GM19455 (cell line): ENCODE results near the gene ABHD4.
"Not testable (repeated sequence)": the region's sequence is repeated elsewhere in the genome, so short reads cannot be mapped to it uniquely, and the experiment has no call there.

Experiments
- ATAC-seq: cut with Tn5 transposase; IDR thresholded peaks from one replicate; pipeline ENCODE4 v1.9.1; 2021; ENCODE audit not compliant: unreplicated experiment

ABHD4 gene

DNA sequence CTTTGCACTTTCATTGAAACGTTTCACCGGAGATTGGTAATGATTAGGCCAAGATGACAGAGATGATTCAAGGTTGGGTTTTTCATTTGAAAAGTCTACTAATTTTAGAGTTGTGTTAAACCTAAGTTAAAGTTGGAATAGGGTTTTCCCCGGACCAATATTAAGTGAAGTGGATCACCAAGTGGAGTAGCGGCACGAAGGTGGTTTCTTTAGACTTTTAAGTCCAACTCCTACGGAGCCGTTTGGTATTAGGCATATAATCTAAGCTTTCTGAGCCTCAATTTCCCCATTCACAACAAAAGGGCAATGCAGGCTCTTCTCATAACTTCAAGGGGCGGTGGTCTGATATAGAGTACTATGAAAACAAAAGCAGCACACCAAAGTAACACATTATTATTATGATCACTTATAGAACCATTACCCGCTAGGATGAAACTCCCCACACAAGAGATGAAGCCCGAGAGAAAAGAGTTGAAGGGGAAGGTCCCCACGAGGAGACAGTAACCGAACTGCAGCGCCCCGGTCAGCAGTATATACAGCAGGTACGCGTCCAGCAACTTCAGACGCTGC, 9.5 kb upstream of the ABHD4 start:
- ATAC-seq = no peak

DNA sequence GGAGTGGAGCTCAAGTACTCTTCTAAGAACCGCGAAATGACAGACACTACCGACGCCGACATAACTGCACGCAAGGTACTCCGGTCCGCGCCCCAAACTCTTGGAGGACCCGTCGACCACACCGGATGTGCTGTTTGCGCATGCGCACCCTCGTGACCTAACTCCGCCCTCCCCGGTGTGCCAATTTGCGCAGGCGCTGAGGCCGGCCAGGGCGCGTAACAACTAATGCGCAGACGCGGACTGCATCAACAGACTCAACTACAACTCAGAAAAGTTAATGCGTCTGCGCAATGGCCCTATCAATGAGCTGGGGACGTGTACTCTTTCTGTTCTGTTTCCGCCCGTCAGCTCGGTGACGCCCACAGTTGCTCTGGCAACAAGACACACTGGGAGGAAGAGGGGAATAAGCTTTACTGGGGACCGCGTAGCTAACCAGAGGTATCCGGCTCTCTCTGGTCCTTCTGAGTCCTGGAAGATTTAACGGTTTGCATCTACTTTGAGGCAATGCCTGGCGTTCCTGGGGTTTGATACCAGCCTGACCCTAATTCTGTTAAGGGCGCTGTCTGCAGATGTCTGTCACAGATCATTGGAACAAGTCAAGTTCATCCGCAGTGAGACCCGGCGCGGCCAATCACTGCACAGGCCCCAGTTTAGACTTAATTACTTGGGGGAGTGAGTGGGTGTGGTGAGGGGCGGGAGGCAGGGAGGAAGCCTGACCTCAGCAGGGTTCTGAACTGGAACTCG, 8.8 kb upstream of the ABHD4 start, which contains the start of gene DAD1:
Gene DAD1, minus strand, starts transcription at position 129 of the 744 bp plus-strand sequence. Its CDS starts 67 bp downstream, at position 62.
- peak; percentile 93 for ATAC-seq

DNA sequence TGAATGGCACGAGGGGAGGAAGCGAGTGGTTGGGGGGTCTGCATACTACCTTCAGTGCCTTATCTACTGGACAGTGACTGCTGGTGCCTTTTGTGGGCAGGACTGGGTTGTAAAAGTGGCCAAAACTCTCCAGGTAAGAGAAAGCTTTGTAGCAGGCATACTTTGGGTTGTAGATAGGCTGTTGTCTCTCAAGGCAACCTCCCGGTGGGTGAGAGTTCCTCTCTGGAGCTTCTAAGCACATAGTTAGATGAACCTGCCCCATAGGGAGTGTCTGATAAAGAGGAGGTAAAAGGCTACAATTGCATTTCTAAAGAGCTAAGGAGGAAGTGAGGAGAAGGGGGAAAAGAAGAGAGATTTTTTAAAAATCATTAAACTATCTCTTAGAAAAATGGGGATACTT, 4.9 kb upstream of the ABHD4 start:
- ATAC-seq = no peak

DNA sequence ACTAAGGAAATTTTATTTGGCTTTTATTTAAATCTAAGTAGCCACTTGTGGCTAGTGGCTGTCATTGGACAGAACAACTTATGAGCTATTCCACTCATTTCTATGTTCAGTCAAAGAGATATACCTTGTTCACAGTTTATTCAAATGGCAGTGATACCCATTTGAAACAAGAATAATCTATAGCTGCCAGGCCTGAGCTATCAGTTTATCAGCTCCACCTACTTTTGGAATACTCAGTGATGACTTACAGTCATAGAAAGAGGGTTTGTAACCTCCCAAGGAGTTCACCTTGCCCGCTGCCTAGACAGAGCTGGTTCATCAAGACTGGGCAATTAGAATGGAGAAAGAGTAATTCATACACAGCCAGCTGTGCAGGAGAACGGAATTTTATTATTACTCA, 4.5 kb upstream of the ABHD4 start:
- no peak for ATAC-seq

DNA sequence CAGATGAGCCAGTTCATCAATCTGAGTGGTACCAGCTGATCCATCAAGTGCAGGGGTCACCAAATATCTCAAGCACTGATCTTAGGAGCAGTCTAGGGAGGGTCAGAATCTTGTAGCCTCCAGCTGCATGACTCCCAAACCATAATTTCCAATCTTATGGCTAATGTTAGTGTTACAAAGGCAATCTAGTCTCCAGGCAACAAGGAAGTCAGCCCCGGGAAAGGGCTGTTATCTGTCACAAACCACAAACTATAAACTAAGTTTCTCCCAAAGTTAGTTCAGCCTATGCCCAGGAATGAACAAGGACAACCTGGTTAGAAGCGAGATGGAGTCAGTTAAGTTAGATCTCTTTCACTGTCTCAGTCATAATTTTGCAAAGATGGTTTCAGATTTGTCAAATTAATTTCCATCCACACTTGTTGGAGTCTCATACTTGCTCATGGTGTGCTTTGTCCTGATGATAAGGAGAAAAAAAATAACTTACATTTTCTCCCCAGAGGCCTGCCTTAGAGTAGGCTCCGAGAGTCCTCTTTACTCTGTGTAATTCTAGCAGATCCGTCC, 3.9 kb upstream of the ABHD4 start:
- ATAC-seq = no peak

DNA sequence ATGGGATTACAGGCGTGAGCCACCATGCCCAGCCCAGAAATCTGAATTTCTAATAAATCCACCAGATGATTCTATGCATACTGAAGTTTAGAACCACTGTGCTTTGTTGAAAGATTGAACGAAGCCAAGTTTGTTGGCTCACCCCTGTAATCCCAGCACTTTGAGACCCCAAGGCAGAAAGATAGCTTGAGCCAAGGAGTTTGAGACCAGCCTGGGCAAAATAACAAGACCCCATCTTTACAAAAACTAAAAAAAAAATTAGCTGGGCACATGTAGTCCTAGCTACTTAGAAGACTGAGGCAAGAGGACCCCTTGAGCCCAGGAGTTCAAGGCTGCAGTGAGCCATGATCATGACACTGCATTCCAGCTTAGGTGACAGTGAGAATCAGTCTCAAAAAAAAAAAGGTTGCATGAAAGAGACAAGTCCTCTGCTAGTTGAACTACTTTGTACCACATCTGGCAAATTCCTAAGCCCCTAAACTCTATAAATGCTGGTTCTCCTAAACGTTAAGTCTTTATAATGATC, 1.7 kb upstream of the ABHD4 start:
- ATAC-seq = no peak

DNA sequence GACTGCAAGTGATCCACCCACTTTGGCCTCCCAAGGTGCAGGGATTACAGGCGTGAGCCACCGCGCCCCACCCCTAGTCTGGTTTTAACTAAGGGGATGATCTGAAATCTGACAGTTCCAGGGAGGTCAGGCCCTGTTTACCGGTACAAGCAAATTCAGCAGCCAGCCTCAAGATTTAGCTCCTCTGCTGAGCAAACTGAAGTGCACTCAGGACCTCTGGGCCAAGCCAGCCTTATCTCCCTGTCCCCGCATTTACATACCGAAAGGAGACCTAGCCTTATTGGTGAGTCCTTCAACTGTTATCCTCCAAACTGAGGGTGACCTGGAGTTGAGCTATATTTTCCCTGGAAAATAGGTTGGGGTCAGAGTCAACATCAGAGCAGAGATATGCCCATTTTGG, 835 bp upstream of the ABHD4 start:
- ATAC-seq = no peak

DNA sequence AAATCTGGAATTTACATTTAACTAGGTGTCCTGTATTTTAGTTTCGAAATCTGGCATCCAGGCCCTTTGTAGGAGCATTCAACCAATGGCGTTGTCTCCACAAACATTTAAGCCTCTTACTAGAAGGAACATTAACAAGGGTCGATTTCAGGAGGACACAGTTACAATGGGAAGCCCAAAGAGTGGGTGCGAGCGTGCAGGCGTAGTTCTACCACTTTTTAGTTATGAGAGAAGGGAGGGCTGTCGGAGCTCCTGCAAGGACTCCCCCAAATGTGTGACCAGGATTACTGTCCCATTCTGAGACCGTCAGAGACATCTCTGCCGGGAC, 365 bp upstream of the ABHD4 start:
- ATAC-seq = peak; percentile 36

DNA sequence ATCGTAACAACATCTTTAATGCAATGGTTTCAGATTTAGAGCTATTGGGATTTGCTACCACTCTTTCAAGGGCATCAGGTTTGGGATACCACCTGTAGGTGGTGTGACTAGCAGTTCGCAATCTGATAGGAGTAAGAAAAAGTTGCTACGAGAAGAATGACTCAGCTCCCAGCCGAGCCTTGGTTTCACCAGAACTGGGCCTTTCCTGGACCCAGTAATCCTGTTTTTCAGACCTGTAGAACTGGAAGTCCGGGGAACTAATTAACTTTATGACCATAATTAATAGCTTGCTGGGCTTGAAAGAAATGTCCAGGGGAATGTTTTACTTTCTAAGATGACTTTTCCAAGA, 770 bp downstream of the ABHD4 start:
- no peak for ATAC-seq

DNA sequence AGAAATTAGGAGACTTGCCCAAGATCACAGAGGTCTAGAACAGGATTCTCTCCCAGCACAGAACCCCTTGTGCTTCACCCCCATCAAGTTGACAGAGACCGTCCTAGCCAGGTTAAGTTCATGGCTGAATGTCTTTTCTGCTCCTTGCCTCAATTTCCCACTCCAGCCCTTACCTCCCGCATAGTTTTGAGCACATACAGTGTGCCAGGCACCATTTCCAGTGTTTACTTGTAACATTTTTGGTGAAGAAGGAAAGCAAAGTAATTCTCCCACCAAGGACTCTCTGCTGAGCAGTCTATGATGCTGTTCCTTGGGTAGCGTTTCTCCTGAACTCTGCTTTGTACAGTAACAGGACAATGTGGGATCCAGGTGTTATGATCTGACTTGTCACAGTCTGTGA, 1.2 kb downstream of the ABHD4 start:
- no peak for ATAC-seq

DNA sequence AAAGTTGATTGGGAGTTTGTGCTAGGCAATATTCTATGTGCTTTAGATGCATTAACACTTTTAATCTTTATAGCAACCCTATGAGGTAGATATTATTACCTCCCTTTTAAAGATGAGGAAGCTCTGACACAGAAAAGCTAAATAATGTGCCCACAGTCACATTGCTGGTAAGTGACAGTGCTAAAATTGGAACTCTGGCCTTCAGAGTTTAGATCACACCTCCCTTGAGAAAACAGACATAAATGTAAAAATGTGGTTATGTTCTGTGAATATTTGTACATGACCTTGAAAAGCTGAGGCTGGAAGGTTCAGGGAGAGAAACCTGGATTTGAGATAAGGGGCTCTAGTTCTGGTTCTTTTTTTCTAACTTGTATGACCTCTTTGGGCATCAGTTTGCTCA, 1.9 kb downstream of the ABHD4 start:
- no peak for ATAC-seq

DNA sequence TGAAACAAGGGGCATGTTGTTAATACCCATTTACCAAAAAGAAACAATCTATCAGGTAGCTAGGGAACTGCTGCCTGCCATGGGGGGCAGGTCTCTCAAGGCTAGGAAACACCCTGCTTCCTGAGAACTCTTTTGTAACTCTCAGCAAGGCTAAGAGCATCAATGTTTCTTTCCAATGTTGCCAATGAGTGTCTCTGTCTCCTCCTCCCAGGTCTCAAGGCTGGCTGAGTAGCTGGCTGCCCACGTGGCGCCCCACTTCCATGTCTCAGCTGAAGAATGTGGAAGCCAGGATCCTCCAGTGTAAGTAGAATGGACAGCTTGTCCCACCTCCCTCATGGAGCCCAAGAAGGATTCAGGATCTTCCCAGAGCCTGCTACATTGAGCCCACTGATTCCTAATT, 3.4 kb downstream of the ABHD4 start:
- no peak for ATAC-seq

DNA sequence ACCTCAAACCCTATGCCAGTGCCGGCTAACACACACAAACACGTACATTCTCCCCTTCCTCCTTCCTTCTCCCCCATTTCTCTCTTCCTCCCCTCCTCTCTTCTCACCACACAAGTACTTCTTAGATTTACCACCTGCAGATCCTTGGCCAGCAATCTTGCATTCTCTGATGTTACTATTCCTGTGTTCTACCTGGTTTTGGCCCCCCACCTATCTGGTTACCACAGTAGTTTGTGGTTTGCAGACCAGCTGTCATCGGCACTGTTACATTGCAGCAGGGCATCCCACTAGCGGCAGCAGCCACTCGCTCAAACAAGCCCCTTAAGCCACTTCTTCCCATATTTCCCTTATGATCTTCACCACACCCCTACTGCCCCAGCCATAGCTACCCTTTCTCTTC, 3.9 kb downstream of the ABHD4 start:
- no peak for ATAC-seq

DNA sequence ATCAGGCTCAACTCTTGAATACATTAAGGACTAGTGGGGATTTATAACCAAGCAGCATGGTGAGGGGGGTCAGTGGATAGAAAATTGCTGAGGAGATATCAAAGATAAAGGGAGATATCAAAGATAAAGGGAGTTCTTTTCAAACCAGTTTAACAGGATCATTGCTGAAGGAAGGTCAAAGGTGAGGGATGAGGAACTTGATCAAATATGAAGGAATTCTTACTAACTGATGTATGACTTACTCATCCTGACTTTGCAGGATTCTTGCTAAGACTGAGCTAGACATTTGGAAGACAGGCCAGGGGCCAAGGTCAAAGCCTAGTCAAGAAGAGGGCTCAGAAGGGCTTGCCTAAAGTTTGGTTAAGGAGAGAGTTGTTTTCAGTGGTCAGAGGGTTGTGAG, 4.8 kb downstream of the ABHD4 start:
- ATAC-seq = no peak

DNA sequence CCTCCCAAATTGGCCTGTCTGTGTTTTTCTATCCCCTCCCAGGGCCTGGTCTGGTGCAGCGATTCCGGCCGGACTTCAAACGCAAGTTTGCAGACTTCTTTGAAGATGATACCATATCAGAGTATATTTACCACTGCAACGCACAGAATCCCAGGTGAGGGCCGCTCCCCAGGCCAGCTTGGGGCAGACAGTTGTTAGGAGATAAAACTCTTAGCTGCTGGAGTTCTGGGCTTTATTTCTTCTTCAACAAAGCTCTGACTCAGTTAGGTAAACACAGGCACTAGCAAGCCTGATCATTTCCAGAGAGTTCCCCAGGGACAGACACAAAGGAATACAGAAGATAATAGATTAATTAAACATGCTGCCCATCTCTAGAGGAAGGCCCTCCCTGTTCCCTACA, 8.3 kb downstream of the ABHD4 start:
- no peak for ATAC-seq

DNA sequence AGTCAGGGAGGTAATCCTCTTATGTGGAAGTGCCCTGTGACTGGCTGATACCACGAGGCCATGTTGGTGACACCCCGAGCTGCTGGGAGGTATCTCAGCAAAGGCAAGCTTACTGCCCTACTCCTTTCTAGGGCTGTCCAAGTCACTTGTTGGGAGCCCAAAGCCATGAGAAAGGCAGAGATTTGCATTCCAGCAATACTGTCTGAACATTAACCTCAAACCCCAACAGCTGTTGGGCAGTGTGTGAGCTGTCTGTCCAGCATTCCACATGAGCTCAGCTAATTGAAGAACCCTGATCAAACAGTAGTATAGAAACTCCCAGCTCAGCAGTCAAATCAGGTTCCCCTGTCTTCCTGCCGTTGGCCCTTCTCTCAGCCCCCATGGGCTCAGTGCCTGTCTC, 9.2 kb downstream of the ABHD4 start:
- ATAC-seq = no peak

DNA sequence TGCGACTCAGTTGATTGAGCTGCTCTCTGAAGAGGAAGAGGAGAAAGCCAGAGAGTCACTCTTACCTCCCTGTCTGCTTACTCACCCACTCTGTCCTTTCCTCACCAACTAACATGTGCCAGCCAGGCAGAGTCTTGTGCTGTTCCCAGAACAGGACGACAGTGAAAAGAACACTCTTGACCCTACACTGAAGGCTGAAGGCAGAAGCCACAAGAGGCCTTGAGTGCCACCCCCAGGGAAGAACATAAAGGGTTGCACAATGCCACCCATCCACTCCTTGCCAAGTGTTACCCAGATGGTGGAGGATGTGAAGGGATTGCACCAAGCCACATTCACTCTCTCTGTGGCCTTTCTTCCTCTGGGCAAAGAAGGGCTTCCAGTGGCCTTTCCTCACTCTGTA, 12.8 kb downstream of the ABHD4 start:
- ATAC-seq = no peak

DNA sequence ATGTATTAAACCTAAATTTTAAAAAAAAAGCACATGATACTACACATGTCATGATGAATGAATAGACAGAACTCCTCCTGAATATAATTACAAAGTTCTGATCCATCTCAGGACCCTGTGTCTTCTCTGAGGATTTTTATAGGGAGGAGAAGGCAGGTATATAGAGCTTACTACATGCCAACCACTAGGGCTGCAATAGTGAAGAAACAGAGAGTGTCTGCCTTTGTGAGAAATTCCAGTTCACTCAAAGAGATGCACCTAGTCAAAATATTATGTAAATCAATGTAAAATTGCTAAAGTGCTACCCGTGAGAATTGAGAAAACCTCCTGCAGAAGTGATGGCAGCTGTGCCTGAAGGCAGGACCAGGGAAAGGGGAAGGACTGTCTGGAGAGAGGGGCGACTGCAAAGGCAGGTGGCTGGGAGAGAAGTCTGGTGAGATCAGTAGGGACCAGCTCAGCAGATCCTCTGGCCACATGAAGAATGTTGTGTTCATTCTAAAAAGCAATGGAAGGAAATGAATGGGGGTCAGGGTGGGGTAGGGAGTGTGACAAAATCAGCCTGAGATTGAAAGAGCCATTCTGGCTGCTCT, 15.1 kb downstream of the ABHD4 start:
- ATAC-seq = no peak

DNA sequence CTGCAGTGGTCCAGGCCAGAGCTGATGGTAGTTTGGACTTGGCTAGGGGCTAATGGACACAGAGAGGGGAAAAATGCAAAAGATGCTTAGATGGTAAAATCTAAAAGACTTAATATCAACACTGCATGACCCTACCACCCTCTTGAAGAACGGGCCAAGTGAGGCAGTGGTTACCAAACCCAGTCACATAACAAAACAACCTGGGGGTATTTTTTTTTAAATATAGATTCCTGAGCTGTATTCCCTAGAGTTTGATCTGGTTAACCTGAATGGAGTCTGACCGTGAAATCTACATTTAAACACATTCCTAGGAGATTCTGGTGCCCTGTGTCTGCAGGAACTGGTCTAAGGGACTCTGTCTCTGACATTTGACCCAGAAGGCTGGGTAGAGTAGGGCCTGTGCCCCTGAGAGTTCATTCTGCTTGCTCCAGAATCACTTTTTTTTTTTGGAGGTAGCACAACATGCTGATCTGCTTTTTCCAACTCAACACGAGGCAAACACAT, 15.7 kb downstream of the ABHD4 start:
- ATAC-seq = no peak

DNA sequence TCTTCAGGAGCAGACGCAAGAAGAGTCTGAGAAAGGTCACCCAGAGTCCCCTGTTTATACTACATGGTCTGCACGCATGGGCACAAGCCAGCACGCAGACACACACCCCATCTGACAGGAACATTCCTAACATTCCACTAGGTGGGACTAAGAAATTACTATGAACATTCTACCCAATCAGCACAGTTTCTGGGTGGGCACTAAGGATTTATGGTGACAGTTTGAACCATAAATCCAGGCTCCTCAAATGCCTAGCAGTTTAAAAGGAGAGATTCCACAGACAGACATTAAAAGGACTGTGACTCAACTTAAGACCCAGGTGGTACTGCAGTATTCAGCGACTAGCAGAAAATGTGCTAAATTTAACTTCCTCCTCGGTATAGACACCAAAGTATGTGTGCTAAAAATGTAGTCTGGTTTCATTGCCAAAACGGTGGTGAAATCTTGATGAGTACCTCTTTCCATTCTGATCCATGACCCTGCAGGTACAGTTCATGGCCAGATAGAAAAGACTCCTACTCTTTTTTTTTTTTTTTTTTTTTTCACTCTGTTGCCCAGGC, 16.2 kb downstream of the ABHD4 start:
- ATAC-seq = no peak

DNA sequence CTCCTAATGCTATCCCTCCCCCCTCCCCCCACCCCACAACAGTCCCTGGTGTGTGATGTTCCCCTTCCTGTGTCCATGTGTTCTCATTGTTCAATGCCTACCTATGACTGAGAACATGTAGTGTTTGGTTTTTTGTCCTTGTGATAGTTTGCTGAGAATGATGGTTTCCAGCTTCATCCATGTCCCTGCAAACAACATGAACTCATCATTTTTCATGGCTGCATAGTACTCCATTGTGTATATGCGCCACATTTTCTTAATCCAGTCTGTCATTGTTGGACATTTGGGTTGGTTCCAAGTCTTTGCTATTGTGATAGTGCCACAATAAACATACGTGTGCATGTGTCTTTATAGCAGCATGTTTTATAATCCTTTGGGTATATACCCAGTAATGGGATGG, 17.7 kb downstream of the ABHD4 start:
- ATAC-seq = not testable (repeated sequence)

DNA sequence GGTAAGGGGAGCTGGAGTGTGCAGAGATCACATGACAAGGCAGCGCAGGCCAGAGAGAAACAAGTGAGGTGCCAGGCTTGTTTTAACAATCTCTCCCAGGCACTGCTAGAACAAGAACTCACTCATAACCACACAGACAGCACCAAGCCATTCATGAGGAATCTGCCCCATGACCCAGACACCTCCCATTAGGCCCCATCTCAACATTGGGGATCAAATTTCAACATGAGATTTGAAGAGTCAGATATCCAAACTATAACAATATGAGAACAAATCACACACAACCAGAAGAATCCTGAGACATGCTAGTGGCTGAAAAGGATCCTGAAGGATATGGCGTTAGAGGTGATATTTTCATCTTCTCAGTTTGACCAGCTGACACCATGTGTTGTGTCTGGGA, 24.2 kb downstream of the ABHD4 start:
- no peak for ATAC-seq
